ENCODE measurements around the gene PRR15.

GRCh38 chr7:29607889-29608288 lies 44.3 kb downstream of the PRR15 start:
- TF ChIP-seq CTCF (IDR thresholded peaks at IDR 0.05; ENCODE audit: low read length) (no peak), EZH2 (IDR thresholded peaks at IDR 0.05; ENCODE audit: borderline replicate concordance, low read length) (no peak)
